ENCODE measurements around the gene ADCK2.

Gene ADCK2

DNA sequence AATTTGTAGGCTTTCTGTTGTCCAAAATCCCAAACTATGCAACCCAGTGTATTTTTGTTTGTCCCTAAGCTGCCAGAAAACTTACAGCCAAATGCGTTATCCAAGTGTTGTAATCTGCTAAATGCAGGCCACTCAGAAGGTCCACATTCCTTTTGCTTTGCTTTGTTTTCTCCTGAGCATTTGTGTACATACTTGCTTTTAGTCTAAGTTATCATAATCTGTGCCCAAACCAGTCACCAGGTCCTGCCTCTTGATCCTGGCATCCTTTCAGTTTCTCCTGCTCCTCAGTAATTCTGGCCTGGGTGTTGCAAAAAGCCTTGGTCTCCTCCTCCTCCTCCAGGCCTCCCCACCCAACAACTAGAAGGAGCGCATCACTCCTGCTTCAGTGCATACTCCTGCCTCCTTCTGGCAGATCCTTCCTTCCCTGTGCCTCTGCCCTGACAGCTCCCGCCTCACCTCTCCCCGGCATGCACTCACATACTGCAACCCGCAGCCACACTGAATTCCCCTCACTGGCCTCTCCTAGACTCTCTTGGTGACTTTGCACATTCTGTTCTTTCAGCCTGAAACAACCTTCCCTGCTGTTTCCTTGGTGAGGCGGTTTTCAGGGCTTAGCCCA, 34.5 kb upstream of the ADCK2 start:
- no peaks in the 10 kb centered on the region for H3K79me2 ChIP-seq (ENCODE audit: insufficient read depth, low read length)
- no peak overlapping the region for H3K4me2 ChIP-seq (ENCODE audit: low read depth, low read length, poor library complexity, severe bottlenecking)
- no peaks in the 10 kb centered on the region for H3K4me1 ChIP-seq (ENCODE audit: insufficient read depth, low read length, poor library complexity, severe bottlenecking)
- H3K9ac ChIP-seq (ENCODE audit: low read depth, low read length, poor library complexity, severe bottlenecking): no peak overlapping the region
- H3K9me2 ChIP-seq (replicated peaks; ENCODE audit: low read depth, low read length): no peaks in the 10 kb centered on the region
- H3K4me3 ChIP-seq (ENCODE audit: low read length, poor library complexity, severe bottlenecking): no peak overlapping the region
- TF ChIP-seq CTCF (conservative IDR thresholded peaks at IDR 0.05; ENCODE audit: low read length) (no peak), EZH2phosphoT487 (IDR thresholded peaks at IDR 0.05; ENCODE audit: borderline replicate concordance) (no peak)
- no peaks in the 10 kb centered on the region for H4K20me1 ChIP-seq (ENCODE audit: insufficient read depth, low read length, poor library complexity, severe bottlenecking)
- no peaks in the 10 kb centered on the region for H3F3A ChIP-seq (ENCODE audit: low read depth)
- H2AFZ ChIP-seq (ENCODE audit: low read length): no peak overlapping the region
- H3K36me3 ChIP-seq (ENCODE audit: insufficient read depth, low read length): no peaks in the 10 kb centered on the region
- H3K9me3 ChIP-seq (ENCODE audit: insufficient read depth, low read depth, low read length): no peaks in the 10 kb centered on the region
- H3K27me3 ChIP-seq (ENCODE audit: insufficient read depth, low read length, poor library complexity, severe bottlenecking): no peaks in the 10 kb centered on the region

DNA sequence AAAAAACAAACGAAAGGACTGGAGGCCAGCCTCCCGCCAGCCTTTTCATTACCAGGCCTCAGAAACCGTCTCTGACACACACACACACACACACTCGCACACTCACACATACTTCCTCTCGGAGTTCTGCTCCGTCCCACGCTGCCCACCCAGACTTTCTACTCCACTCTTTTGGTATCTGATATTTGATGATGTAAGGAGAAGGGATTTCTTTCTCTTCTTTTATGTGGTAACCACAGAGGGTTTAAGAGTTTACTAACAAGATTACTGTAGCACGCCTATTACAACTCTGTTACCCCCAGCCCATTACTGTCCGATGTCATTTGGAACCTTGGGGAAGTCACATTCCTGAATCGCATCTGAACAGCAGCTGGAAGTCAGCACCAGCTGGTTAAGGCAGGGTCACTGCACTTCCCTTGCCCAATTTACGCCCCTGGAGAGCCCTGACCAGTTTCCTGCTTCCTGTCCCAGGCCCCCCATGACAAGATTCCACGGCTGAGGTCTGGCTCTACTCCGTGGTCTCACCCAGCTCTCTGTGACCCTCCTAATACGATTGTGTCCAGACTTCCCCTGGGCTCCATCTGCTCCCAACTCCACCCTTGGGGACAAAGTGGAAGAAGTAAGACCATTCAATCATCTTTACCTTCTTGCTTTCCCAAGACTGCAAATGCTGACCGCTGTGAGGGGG, 33.2 kb upstream of the ADCK2 start:
- no peaks in the 10 kb centered on the region for H3K36me3 ChIP-seq (ENCODE audit: insufficient read depth, low read length)
- no peak overlapping the region for H2AFZ ChIP-seq (ENCODE audit: low read length)
- TF ChIP-seq EZH2phosphoT487 (IDR thresholded peaks at IDR 0.05; ENCODE audit: borderline replicate concordance) (no peak), CTCF (conservative IDR thresholded peaks at IDR 0.05; ENCODE audit: low read length) (no peak)
- H3K4me2 ChIP-seq (ENCODE audit: low read depth, low read length, poor library complexity, severe bottlenecking): no peak overlapping the region
- H3K9me3 ChIP-seq (ENCODE audit: insufficient read depth, low read depth, low read length): no peaks in the 10 kb centered on the region
- no peak overlapping the region for H3K9ac ChIP-seq (ENCODE audit: low read depth, low read length, poor library complexity, severe bottlenecking)
- H3K9me2 ChIP-seq (replicated peaks; ENCODE audit: low read depth, low read length): no peaks in the 10 kb centered on the region
- no peaks in the 10 kb centered on the region for H3F3A ChIP-seq (ENCODE audit: low read depth)
- no peak overlapping the region for H3K4me3 ChIP-seq (ENCODE audit: low read length, poor library complexity, severe bottlenecking)
- no peaks in the 10 kb centered on the region for H4K20me1 ChIP-seq (ENCODE audit: insufficient read depth, low read length, poor library complexity, severe bottlenecking)
- no peaks in the 10 kb centered on the region for H3K27me3 ChIP-seq (ENCODE audit: insufficient read depth, low read length, poor library complexity, severe bottlenecking)
- no peaks in the 10 kb centered on the region for H3K79me2 ChIP-seq (ENCODE audit: insufficient read depth, low read length)
- no peaks in the 10 kb centered on the region for H3K4me1 ChIP-seq (ENCODE audit: insufficient read depth, low read length, poor library complexity, severe bottlenecking)

DNA sequence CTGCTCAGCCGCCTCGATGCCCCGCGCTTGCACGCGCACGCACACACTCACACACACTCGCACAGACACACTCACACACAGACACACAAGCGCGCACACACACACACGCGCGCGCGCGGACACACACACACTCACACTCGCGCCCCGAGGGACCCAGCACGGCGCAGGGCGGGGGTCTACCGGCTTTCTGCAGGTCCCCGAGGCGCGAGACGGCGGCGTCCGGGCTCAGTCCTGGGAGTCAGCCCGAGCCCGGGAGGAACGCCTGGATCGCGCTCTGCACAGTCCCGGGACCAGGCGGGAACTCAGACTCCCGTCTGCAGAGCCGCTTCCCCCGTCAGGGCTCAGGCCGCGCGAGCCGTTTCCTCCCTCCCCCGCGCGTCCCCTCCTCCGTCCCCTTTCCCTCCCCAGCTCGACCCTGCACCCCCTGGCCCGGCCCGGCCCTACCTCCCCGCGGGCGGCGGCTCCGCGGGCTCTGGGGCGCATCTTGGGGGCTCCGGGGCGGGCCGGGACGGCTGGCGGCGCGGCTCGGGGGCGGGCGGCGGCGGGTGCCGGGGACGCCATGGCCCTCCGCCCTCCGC, 32.6 kb upstream of the ADCK2 start:
- Histone ChIP-seq H3K4me2 (ENCODE audit: low read depth, low read length, poor library complexity, severe bottlenecking) (no peak overlapping the region), H3K9ac (ENCODE audit: low read depth, low read length, poor library complexity, severe bottlenecking) (no peak overlapping the region), H3K79me2 (ENCODE audit: insufficient read depth, low read length) (no peaks in the 10 kb centered on the region)

More for the DNA sequence above, 32.6 kb upstream of the ADCK2 start:
- Histone ChIP-seq H2AFZ (ENCODE audit: low read length) (no peak overlapping the region), H3K4me1 (ENCODE audit: insufficient read depth, low read length, poor library complexity, severe bottlenecking) (no peaks in the 10 kb centered on the region), H3F3A (ENCODE audit: low read depth) (no peaks in the 10 kb centered on the region), H3K9me2 (replicated peaks; ENCODE audit: low read depth, low read length) (no peaks in the 10 kb centered on the region), H3K4me3 (ENCODE audit: low read length, poor library complexity, severe bottlenecking) (no peak overlapping the region), H3K36me3 (ENCODE audit: insufficient read depth, low read length) (no peaks in the 10 kb centered on the region), H3K27me3 (ENCODE audit: insufficient read depth, low read length, poor library complexity, severe bottlenecking) (no peaks in the 10 kb centered on the region), H3K9me3 (ENCODE audit: insufficient read depth, low read depth, low read length) (no peaks in the 10 kb centered on the region), H4K20me1 (ENCODE audit: insufficient read depth, low read length, poor library complexity, severe bottlenecking) (no peaks in the 10 kb centered on the region)
- TF ChIP-seq EZH2phosphoT487 (IDR thresholded peaks at IDR 0.05; ENCODE audit: borderline replicate concordance) (no peak), CTCF (conservative IDR thresholded peaks at IDR 0.05; ENCODE audit: low read length) (no peak)

Measured in Loucy (cell line).